Mucosa of descending colon (tissue), 3 donors: Measurements from ENCODE around the gene TBC1D20. TPM values are rescaled to one million over a fixed set of nuclear protein-coding genes. Genes with fewer than 3 reads are reported as not detected.

Experiments used
- ATAC-seq: fragments of 200-7000 bp; cut with Tn5 transposase; one replicate; pipeline ENCODE4 v1.9.1; 2020; ENCODE audit warnings: mild to moderate bottlenecking, moderate library complexity
- DNase-seq, 3 donors: peaks; one replicate each; pipeline ENCODE4 v3.0.0-alpha.2; 2020
- H3K36me3 ChIP-seq: fragments of 200-600 bp; one replicate; pipeline ENCODE4 v1.8.0; 2021; ENCODE audit warnings: low read depth, mild to moderate bottlenecking
- H3K4me1 ChIP-seq: fragments of 200-600 bp; one replicate; pipeline ENCODE4 v1.8.0; 2021; ENCODE audit warnings: low read depth, mild to moderate bottlenecking
- H3K4me3 ChIP-seq: fragments of 200-600 bp; one replicate; pipeline ENCODE4 v1.8.0; 2021; ENCODE audit warnings: mild to moderate bottlenecking
- H3K9me3 ChIP-seq: fragments of 200-600 bp; one replicate; pipeline ENCODE4 v1.8.0; 2021; ENCODE audit warnings: mild to moderate bottlenecking
- intact Hi-C, 2 donors: fragments of 100-400 bp; cut with DNase I in 1 of 2; cut with micrococcal nuclease in 1 of 2; formaldehyde crosslinking; loops; one replicate each; pipeline versions ENCODE4 v1.11.0 to v1.11.1; 2022; cut with DNase I, micrococcal nuclease
- total RNA-seq, 3 donors: library from RNA; stranded (reverse); fragmentation: NEBNext Ultra II Directional in 2 of 3; extraction: Animal tissue kit (Norgen Biotek cat#: 25700) in 2 of 3; gene quantifications; one replicate each; pipeline versions ENCODE4 v1.2.1 to v1.2.4, GENCODE V29; 2021 to 2023
- TF ChIP-seq, protein P1 (sequence below): fragments of 200-600 bp; IDR thresholded peaks from one replicate; pipeline ENCODE4 v1.8.0; 2022; ENCODE audit warnings: antibody characterized with exemption, mild to moderate bottlenecking
- donor health status: DM: no; HTN: no; CAD: no; lungs with moderate emphysema.
- donor health status: DM: no; HTN: no; CAD: no.
- donor health status: DM: no; HTN: yes; CAD: no.

TBC1D20 gene
- total RNA-seq, 3 donors from 2014 or later = 30.4 to 49.6 (median 36.0) TPM

DNA sequence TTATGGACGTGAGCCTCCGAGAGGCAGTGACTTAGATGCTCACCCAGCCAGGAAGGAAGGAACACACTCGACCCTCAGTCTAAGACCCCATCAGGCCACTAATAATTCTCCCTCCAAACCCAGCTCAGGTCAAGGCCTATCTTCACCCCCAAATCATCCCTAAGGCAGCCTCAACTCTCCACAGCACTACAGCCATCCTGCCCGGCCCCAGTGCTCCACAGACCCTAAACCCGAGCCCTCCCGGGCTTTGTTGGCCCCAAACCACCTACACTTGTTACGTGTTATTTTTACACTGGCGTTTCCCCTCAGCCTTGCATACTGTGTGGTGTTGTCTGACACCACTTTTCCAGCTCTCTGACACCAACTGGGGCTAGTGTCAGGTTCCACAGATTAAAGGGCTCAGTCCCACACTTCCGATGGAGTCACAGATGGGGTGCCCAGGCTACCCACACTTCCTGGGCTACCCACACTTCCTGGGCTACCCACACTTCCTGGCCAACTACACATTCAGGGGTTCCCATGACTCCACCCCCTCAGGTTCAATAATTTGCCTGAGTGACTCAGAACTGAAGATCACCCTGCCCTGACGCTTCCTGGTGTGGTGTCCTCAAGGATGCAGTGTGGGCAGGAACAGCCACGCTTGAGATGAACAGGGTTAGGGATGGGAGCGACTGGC lies 28.9 kb downstream of the TBC1D20 start:
- TF ChIP-seq, protein P1, sequence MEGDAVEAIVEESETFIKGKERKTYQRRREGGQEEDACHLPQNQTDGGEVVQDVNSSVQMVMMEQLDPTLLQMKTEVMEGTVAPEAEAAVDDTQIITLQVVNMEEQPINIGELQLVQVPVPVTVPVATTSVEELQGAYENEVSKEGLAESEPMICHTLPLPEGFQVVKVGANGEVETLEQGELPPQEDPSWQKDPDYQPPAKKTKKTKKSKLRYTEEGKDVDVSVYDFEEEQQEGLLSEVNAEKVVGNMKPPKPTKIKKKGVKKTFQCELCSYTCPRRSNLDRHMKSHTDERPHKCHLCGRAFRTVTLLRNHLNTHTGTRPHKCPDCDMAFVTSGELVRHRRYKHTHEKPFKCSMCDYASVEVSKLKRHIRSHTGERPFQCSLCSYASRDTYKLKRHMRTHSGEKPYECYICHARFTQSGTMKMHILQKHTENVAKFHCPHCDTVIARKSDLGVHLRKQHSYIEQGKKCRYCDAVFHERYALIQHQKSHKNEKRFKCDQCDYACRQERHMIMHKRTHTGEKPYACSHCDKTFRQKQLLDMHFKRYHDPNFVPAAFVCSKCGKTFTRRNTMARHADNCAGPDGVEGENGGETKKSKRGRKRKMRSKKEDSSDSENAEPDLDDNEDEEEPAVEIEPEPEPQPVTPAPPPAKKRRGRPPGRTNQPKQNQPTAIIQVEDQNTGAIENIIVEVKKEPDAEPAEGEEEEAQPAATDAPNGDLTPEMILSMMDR = no peak
- no peak overlapping the region for H3K4me3 ChIP-seq
- intact Hi-C loops = no loop called here
- no peak for DNase-seq
- peak; percentile 57 for ATAC-seq
- no peaks in the 10 kb centered on the region for H3K9me3 ChIP-seq
- H3K36me3 ChIP-seq = no peaks in the 10 kb centered on the region
- no peaks in the 10 kb centered on the region for H3K4me1 ChIP-seq

DNA sequence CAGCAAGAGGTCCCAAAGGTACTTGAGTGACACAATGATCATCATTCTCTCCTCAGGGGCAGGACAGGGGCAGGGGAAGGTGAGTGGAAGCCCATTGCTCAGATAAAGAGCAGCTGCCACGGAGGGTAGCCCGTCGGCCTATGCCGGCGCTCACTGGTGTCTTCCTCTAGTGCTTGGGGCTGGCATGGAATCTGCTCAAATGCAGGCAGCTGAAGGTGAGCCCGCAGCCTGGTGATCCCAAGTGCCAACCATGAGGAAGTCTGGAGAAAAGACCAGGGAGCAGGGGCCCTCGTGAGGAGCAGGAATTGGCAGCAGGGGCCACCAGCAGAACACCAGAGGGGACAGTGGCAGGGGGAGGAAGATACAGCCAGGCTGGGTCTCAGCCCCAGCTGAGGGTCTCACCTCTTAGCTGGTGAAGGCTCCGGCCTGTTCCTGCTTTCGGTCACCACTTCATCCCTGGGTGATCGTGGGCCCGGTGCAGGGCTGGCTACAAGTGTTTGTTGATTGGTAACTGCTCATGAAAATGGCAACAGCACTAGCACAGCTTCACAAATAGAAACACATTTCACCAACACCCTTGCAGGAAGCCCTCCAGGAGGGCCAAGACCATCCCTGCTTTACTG lies 29.5 kb downstream of the TBC1D20 start:
- intact Hi-C loops = no loop called here
- Histone ChIP-seq H3K4me3 (no peak overlapping the region), H3K9me3 (no peaks in the 10 kb centered on the region), H3K36me3 (no peaks in the 10 kb centered on the region), H3K4me1 (no peaks in the 10 kb centered on the region)
- DNase-seq = no peak
- TF ChIP-seq, protein P1 = no peak
- ATAC-seq = no peak

DNA sequence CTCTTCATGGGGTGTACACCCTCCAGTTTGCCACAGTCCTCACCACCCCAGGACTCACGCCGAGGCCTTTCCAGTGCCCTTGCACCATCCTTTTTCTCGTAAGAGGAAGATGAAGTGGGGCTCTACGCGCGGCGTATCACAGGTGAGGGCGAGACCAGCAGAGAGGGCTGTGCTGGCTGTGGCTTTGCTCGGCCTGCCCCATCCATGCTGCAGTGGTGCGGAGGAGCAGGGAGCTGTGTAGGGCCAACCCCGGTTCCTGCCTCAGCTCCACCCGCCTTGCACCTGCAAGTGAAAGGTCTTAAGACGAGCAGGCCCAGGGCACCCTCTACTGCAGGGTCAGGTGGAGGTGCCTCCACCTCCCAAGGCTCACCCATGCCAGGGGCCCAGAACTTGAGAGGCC lies 30.1 kb downstream of the TBC1D20 start:
- no peaks in the 10 kb centered on the region for H3K36me3 ChIP-seq
- H3K4me3 ChIP-seq = no peak overlapping the region
- intact Hi-C loops = no loop called here
- ATAC-seq (no peak), DNase-seq (no peak)
- H3K4me1 ChIP-seq = no peaks in the 10 kb centered on the region
- TF ChIP-seq, protein P1 = no peak
- H3K9me3 ChIP-seq = no peaks in the 10 kb centered on the region

DNA sequence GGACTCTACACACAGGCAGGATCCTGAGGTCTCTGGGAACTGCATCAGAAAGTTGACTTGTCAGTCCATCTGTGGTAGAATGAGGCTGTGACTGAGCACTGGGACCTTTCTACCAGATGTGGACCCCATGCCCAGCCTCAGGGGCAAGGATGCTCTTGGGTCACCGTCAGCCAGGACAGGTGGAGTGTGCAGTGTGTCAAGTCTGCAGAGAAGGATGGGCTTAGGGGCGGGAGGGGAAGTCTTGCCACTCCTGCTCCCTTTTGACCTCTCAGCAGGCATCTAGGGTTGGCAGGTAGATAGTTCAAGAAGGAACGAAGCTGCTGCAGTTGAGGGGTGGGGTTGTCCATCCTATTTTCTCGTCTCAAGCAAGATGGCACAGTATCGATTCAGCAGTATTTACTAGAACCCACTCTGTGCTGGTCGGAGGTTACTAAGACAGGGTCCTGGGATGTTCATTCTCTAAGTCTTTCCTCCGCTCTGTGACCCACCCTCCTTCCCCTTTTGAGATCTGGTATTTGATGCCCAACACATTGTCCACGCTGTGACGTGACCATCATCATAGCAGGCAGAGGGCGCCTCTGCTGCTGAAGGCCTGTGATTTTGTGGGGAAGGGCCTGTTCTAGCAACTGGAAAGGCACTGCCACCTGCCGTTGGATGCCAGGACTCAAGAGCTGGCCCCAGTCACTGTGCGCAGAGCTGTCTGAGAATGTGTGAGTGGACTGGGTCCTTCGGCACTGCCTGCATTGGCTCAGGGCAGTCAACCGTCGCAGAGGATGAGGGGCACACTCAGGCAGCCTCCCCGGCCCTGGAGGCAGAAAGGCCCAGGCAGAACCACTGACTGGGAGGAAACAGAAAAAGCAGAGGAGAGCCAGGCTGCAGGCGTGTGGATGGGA lies 31.1 kb downstream of the TBC1D20 start:
- Histone ChIP-seq H3K4me1 (no peaks in the 10 kb centered on the region), H3K36me3 (no peaks in the 10 kb centered on the region), H3K4me3 (no peak overlapping the region), H3K9me3 (no peaks in the 10 kb centered on the region)
- DNase-seq (peak in 2 of 3 donors; percentile 71 to 72), ATAC-seq (peak; percentile 72)
- TF ChIP-seq, protein P1 = peak; percentile 30
- intact Hi-C loops = no loop called here

DNA sequence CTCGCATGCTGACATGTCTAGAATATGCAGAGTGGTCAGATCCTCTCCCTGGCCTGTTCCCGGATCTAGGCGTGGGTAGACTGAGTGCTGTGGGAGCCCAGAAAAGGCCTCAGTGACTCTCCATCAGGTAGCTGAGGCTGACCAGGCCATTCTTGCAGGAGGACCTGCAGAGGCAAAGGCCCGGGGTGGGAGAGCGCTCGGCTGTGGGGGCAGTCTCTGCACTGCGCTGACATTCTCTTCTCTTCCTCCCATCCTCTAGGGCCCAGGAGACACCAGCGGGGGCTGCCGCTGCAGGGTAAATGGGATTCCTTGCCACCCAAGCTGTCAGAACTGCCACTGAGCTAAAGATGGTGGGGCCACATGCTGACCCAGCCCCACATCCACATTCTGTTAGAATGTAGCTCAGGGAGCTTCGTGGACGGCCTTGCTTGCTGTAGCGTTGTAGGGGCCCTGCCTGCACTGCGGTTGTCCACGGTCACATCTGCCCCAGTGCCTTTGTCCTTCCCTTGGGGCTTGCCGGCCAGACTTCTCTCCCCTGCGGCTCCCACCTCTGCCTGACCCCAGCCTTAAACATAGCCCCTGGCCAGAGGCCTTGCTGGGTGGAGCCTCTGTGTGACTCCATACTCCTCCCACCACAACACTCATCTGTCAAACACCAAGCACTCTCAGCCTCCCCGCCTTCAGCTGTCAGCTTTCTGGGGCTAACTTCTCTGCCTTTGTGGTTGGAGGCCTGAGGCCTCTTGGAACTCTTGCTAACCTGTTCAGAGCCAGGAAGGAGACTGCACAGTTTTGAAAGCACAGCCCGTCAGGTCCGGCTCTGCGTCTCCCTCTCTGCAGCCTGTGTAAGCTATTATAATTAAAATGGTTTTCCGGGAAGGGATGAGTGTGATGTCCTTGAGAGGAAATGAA lies 32.0 kb downstream of the TBC1D20 start:
- Histone ChIP-seq H3K9me3 (no peaks in the 10 kb centered on the region), H3K4me1 (no peaks in the 10 kb centered on the region), H3K36me3 (no peaks in the 10 kb centered on the region), H3K4me3 (no peak overlapping the region)
- no peak for ATAC-seq
- TF ChIP-seq, protein P1 = no peak
- intact Hi-C loops = no loop called here
- DNase-seq = no peak
